ENCODE results near the gene SLC25A17.
A peak's percentile ranks its signal among the peaks of the same experiment; 100 is the strongest.
"Not testable (repeated sequence)": the region's sequence is repeated elsewhere in the genome, so short reads cannot be mapped to it uniquely, and the experiment has no call there.

SLC25A17 gene

DNA sequence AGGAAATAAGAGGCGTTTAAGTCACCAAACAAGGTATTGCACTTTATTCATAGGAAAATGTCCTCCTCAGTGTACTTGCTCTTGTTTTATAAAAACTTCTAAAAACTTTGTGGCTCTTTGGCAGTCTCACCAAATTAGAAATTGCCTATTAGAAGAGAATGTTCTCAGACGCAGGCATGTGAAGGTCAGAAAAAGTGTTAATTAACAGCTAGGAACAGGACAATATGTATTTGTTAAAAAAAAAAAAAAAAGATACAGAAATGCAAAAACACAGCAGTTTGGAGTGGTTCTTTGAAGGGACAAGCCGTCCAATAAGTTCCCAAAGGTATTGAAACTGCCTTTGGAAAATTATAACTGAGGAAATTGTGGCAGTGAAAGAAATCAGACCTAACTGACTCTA lies 67.9 kb downstream of the SLC25A17 start:
- DNase-seq: no peak

DNA sequence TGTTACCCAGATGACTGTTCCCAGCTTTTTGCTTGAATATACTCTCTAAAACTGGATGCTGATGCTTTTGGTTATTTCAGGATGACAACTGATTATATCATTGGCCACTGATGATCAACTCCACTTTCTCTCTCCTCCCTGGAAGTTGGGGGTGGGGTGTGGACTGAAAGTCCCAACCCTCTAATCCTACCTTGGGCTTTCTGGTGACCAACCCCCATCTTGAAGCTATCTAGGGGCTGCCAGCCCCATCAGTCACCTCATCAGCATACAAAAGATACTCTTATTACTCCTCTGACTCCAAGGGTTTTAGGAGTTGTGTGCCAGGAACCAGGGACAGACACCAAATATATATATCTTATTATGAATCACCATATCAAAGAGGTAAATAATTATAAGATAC lies 69.3 kb downstream of the SLC25A17 start:
- DNase-seq: no peak

DNA sequence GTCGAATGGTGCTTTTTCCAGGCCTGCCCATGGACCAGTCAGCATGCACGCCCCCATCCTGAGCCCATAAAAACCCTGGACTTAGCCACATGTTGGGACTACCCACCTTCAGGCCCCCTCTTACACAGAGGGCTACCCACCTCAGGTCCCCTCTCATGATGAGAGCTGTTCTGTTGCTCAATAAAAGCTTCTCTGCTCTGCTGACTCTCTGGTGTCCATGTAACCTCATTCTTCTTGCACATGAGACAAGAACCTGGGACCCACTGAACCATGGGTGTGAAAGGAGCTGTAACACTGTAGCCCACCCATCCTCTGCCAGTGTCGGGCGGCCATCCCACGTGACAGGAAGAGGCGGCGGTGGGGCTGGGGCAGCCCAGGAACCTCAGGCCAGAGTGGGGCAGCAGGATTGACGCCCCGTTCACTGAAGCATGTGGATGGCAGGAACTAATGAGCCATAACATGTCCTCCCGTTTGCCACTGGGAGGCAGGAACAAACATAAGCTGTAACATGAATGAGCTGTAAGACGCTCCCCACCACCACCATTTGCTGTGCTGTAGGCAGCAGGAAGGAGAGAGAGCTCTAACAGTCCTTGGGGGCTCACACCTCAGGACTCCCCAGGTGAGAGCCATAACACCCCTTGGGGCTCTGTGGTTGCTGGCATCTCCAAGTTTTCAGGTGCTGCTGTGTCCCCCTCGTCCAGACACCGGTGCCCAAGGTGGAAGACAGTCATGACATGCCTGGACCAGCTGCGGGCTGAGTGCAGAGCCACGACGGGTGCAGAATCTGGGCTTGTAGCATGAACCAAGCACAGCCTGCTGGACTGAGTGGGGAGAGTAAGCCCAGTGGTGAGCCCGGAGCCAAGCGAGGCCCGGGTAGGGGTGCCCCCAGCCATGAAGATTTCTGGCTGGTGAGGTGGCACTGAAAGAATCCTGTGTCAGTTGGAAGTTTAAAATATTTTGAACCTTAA lies 70.5 kb downstream of the SLC25A17 start:
- DNase-seq: no peak

- no peak for DNase-seq
Observed at GRCh38 chr22:40747361-40747760, 71.8 kb downstream of the SLC25A17 start.

- no peak for DNase-seq
Observed at GRCh38 chr22:40746428-40747220, 72.5 kb downstream of the SLC25A17 start.

- no peak for DNase-seq
Observed at GRCh38 chr22:40743768-40744167, 75.4 kb downstream of the SLC25A17 start.

- DNase-seq: no peak
Observed at GRCh38 chr22:40741116-40741515, 78.0 kb downstream of the SLC25A17 start.

DNA sequence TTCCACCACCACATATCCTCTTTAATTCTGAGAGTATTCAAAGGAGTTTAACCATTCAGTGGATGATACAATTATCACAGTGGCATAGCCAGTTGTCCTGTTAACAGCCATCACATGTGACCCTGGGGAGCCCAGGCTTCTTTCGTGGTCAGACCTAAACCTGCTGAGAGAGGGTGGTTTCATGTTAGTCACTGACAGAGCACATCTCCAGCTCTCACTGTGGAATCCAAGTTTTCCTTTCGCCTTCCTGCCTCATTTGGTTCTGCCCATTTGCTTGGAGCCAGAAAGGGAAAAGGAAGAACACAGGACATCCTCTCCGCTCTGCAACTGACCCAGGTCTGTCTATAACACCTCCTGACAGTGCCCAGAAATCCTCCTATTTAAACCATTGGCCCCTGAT lies 79.4 kb downstream of the SLC25A17 start:
- no peak for DNase-seq

- DNase-seq: no peak
Observed at GRCh38 chr22:40733919-40734318, 85.2 kb downstream of the SLC25A17 start.

DNA sequence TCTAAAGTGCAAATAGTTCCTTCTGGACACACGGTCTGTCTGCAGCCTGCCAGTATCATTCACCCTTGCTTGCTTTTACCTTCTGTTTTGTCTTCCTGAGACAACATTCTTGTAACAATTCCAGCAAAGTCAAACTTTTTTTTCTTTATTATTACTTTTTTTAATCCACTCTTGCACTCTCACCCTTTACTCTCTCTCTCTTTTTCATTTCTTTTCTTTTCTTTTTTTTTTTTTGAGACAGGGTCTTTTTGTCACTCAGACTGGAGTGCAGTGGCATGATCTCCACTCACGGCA lies 86.2 kb downstream of the SLC25A17 start:
- DNase-seq: no peak

DNA sequence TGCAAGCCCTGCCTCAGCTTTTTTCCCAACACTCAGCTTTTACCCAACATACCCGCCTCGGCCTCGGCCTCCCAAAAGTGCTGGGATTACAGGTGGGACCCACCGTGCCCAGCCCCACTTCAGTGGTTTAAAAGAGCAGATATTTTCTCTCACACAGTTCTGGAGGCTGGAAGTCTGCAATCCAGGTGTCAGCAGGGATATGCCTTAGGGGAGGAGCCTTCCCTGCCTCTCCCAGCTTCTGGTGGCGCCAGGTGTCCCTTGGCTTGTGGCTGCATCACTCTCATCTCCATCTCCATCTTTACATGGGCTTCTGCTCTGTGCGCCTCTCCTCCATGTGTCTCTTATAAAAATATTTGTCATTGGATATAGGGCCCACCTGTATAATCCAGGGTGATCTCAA lies 89.9 kb downstream of the SLC25A17 start:
- no peak for DNase-seq

- DNase-seq: peak; percentile 83
Observed at GRCh38 chr22:40728731-40729189, 90.4 kb downstream of the SLC25A17 start.

DNA sequence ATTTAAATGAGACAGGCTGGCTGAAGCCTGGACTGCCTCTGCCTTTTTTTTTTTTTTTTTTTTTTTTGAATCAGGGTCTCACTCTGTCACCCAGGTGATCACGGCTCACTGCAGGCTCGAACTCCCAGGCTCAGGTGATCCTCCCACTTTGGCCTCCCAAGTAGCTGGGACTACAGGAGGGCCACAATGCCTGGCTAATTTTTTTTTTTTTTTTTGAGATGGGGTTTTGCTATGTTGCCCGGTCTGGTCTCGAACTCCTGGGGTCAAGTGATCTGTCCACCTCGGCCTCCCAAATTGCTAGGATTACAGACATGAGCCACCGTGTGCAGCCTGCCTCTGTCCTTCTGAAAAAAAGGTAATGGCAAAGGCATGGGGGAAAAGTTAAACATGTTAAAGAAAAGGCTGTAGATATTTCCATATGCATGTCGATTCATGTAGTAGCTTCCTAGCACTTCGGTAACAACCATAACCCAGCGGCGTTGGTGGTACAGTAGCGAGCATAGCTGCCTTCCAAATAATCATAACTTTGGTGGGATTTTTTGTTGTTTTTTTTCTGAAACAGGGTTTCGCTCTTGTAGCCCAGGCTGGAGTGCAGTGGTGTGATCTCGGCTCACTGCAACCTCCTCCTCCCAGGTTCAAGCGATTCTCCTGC lies 91.1 kb downstream of the SLC25A17 start:
- no peak for DNase-seq

DNA sequence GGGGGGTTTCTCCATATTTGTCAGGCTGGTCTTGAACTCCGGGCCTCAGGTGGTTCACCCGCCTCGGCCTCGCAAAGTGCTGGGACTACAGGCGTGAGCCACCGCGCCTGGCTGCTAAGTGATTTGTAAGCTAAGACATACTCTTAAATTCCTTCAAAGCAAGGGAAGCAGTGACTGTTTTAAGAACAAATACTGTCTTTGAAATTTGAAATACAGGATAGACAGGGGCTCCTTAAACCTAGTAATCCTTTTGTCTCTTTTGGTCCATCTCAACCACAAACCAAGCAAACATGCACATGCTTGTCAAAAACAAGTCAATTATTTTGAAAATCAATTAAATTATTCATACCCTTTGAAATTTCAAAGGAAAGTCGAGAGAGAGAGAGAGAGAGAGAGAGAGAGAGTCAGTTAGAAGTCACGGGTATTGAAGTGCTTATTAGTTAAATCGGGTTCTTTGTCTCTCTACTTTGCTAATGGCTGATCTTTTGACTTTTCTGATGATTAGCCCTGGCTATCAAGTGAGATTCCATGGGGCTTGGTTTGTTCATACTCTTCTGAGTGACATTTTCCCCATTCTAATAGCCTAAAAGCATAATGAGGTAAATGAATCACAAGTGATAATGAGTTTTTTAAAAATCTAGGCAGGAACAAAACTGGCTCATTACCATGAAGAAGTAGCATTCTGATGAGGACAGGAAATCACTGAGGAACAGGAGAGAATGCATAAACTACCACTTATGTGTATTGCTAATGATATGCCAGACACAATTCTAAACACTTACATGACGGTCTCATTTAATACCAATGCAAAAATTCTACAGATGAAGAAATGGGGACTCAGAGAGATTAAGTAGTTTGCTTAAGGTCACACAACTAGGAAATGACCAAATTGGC lies 91.8 kb downstream of the SLC25A17 start:
- peak; percentile 59 for DNase-seq

- peak; percentile 39 for DNase-seq
Observed at GRCh38 chr22:40726514-40726913, 92.6 kb downstream of the SLC25A17 start.

DNA sequence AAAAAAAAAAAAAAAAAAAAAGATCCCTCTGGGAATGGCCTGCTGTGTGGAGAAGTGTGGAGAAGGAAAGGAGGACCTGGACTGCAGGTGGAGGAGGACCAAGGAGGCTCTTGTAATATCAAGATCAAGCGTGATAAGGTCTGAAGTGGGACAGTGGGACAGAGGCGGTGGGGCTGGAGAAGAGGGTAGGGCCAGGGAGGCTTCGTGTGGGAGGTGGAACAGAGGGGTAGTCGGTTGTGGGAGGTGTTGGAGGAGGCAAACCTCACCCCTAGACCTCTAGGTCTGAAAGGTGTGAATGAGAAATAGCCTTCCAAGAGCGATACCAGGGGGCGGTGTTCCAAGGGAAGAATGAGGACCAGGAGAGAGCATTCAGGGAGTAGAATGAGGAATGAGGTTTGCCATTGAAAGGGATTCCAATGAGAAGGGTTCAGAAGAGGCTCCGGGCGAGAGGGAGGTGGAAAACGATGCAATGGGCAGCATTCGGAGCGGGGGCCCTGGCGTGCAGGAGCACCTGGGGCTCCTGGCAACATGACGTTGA lies 95.7 kb downstream of the SLC25A17 start:
- DNase-seq: no peak

GRCh38 chr22:40721266-40721665 lies 97.9 kb downstream of the SLC25A17 start:
- no peak for DNase-seq

GRCh38 chr22:40720538-40721256 lies 98.4 kb downstream of the SLC25A17 start:
- DNase-seq: no peak

- not testable (repeated sequence) for DNase-seq
Observed at GRCh38 chr22:40720156-40720537, 99.0 kb downstream of the SLC25A17 start.

Measured in CD4-positive, alpha-beta T cell treated with Interleukin-6 for 4 hours (primary cell).